Hippocampal formation (tissue), 2 donors: ENCODE measurements around the gene TOMT.

ENCODE experiments used
- DNase-seq, 2 donors: peaks; one replicate each; lab custom pipeline; 2025; lab: John Stamatoyannopoulos, UW

The TOMT gene

DNA sequence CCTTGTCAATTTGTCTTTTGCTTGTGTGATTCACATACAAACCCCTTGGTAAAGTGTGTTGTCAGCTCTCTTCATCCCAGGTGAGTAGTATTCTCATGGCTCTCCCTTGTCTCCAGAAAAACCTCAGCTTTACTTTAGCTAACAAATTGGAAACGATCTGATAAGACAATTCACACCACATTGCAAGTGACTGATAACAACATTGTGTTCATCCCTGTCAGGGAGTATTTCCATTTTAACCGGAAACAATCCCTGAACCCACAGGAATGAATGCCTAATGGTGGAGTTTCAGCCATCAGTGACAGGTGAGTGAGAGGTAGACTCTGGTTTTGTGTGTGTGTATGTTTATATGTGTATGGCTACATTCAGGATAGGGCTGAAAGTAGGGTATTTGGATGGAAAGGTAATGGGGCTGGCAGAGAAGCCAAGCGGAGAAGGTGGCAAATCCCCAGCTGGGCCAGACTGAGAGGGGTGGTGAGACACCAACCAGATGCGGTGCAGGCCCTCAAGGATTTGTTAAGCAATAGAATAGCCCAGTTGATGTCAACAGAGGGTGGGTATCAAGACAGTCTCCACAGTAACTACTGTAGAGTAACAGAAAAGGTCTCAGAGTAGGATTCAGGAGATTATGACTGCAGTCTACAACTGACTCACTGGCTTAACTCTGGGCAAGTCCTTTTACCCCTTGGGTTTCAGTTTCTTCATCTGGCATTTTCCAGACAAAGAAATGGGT lies 17.5 kb upstream of the TOMT start:
- no peak for DNase-seq

DNA sequence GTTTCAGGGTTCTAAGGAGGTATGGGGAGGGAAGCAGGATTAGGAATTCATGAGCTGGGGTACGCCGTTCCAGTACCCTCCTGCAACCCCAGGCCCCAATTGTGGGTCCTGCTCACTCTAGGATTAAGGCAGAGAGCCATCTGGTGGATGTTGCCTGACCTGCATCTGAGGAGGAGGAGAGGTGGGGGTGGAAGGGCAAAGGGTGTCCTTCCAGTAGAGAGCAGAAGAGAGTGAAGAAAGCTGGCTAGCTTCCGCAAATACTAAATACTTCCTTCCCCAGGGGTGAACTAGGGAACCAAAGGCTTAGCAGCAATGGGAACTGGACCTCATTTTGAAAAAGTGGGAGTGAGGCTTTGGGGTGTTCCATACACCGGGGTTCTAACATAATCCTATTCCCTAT lies 14.4 kb upstream of the TOMT start:
- DNase-seq: peak; percentile 43 to 60

DNA sequence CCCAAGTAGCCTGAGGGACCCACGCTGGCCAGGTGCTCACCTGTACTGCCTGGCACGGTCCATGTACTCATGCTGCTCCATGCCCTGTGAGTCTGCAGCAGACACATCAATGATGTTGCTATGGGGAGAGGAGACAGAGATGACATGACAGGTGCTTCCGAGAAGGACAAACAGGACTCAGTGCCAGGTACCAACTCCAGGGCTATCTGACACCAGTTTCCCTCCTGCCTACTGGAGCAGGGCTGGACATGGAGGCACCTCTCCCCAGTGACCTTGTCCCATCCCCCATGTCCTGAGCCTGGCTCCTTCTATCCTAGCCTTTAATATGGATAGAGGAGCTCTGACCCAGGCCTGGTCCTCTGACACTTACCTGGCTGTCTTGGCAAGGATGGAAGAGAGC lies 7.0 kb upstream of the TOMT start:
- DNase-seq: no peak

GRCh38 chr11:72100009-72100408 lies 5.7 kb upstream of the TOMT start:
- no peak for DNase-seq

DNA sequence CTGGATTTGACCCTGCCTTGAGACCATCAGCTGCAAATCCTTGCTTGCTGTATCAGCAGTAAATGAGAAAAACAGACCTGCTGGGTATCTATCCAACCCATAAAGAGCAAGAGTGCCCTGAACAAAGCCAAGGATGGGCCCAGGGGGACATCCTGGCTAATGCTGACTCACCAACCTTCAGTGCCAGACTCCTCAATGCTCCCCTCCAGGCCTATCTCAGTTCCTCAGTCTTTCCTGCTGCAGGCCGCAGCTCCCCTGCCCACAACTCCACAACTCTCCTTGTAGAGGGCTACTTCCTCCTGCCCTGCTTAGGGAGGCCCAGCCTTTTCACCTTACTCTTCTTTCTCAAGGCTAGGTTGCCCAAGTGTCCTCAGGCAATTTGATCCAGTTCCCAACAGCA lies 5.3 kb upstream of the TOMT start:
- DNase-seq: no peak

GRCh38 chr11:72102162-72102561 lies 3.6 kb upstream of the TOMT start:
- no peak for DNase-seq

- DNase-seq: no peak
These were observed 3.1 kb upstream of the TOMT start for GRCh38 chr11:72102631-72102945.

DNA sequence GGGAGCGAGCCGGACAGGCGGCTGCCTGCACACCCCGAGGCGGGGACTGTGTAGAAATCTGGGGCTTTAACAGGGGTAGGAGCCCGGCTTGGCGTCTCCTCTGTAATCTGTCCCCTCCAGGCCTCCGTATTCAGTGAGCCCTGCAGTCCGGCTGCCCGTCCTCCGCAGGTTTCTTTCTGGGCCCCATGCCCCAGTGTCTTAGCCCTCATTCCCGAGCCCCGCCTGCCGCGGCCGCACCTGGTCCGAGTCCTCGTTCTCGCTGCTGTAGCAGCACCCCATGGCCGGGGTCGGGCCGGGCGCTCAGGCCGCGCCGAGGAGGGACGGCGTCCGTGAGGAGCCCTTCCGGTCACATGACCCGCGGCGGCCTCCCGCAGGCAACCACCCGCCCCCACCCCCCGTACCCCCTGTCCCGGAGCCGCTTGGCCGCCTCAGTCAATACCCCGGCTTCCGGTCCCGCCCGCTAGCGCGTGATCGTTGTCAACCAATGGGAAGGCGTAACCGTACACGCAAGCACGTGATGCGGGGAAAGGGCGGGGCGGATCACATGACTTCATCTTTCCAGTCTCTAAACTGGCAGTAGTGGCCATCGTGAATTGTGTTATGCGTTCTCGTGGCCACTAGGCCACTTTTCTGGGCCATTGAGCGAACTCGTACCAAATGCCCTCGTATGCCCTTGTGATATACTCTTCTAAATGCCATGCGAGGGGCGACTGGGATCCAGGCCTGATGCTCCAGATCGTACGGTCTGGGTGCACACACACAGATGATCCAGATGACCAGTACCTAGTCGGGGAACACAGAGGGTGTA lies 2.6 kb upstream of the TOMT start, which contains the start of gene LAMTOR1:
TSS of gene LAMTOR1 (minus strand) at position 352 of the 808 bp plus-strand sequence. CDS start at position 279, 73 bp downstream.
- peak; percentile 92 to 98 for DNase-seq

DNA sequence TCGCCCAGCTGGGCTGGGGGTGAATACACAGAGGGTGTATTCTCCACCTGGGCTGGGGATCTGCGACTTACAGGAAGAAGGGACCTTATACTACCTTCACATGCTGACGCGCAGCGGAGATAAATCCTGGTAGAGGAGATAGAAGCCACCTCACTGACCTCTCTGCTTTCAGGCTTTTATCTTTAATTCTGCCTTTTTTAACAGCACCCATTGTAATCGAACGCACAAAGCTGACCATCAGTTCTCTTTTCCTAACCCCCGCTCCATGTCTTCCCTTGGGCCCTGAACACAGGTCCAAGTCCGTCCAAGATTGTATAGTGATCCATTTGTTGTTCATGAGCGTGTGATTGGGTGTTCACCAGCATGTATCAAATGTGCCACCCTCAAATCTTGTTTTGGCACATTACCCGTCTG lies 2.0 kb upstream of the TOMT start:
- DNase-seq: no peak

GRCh38 chr11:72111300-72112142 lies 5.8 kb downstream of the TOMT start:
- DNase-seq: no peak

DNA sequence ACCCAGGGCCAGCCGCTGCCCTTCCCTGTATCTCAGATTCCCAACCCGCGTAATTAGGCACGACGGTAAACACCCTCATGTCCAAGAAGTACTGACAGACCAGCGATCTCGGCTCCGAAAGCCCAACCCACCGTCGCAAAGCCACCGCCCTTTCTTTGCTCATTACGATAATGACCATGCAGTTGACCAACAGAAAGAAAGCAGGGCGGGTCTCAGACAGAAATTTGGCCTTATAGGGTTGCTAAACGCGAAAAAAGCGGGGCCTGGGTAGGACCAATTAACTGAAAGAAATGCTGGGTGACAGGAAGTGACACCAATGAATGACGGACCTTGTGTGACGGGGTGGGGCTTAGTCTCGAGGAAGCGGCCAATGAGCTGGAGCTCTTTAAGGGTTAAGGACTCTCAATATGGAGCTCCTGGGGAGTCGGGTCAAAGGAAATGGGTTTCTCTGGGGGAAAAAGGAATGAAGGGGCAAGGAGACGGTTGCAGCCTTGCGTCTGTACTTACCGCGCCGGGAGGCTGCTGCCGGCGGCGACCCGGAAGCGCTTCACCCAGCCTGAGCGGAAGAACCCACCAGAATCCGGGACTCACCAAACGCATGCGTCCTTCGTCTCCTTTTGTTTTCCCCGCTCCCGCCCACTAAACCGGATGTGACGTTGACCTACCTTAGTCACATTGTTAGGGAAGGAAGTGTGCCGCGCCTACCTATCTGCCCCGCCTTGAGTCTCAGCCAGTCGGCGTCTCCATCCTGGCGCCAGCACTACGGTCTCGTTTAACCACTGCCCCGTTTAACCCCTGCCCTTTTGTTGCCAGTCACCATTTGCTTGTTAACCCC lies 6.6 kb downstream of the TOMT start, which contains the start of gene ANAPC15:
TSS of gene ANAPC15 (minus strand) at position 553 of the 835 bp plus-strand sequence. CDS start 1,419 bp downstream, outside the sequence.
- DNase-seq: peak; percentile 95 to 100

- DNase-seq: no peak
These were observed 7.5 kb downstream of the TOMT start for GRCh38 chr11:72112978-72113808.

GRCh38 chr11:72114570-72114969 lies 8.8 kb downstream of the TOMT start:
- DNase-seq: no peak

GRCh38 chr11:72116019-72116755 lies 10.5 kb downstream of the TOMT start:
- no peak for DNase-seq

DNA sequence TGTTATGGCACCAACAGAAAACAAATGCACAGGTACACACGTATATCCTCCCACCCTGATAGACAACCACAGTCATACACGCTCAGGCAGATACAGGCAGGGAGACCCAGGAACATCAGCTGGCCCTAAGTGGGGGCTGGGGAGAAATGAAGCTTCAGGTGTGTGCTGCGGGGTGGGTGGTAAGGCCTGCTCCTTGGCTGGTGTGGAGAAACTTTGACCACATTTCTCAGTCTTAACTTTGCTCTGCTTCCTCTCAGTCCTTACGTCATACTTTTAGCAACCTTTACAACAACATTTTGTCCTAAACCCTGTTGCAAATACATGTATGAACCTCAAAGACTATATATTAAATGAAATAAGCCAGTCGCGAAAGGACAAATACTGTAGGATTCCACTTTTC lies 13.5 kb downstream of the TOMT start:
- DNase-seq: no peak

- no peak for DNase-seq
These were observed 15.2 kb downstream of the TOMT start for GRCh38 chr11:72120930-72121329.

DNA sequence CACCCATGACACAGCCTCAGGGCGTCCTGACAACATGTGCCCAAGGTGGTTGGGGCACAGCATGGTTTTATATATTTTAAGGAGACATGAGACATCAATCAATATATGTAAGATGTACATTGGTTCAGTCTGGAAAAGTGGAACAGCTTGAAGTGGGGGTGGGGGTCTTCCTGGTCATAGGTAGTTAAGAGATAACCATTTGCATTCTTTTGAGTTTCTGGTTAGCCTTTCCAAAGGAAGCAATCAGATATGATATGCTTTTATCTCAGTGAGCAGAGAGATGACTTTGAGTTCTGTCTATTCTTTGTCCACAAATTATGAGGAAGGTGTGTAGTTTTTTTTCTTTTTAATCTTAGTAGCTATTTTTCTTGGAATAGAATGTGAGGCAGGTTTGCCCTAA lies 16.9 kb downstream of the TOMT start:
- no peak for DNase-seq

GRCh38 chr11:72123117-72123653 lies 17.5 kb downstream of the TOMT start:
- DNase-seq: no peak

DNA sequence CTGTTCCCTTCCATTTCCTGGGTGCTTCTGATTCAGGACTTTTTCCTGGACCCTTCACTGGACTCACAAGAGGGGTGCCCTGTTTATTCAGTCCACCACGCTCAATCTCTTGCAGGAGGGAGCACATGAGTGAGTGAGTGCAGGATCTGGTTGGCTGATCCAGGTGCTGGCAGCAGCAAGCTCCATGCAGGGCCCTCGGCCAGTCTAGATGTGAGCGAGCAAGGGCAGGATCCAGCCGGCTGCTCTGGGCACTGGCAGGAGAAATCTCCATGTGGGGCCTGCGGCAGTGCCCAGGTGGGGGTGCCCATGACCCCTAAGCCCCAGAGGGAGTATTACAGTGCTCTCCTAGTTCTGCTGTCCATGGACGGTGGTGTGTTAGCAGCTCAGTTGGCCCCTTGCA lies 18.3 kb downstream of the TOMT start:
- DNase-seq: no peak

DNA sequence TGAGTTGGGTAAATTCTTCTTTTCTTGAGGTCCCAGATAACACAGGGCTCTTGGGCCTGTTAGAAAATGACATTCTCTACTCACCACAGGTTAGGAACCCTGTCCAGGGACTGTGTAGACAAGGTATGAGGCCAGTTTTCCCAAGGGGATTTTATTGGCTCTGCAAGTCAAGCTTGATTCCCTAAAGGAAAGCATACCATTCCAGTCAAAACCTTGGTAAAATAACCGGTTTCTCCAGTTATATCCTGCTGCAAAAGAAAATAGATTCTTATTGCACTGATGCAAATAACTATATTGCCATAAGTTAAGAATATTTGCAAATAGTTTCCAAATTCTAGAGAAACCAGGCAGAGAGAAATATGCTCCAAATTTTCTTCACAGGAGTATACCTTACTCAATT lies 20.2 kb downstream of the TOMT start:
- no peak for DNase-seq
